ENCODE results near the gene SELENOW.
"Not testable (repeated sequence)": the region's sequence is repeated elsewhere in the genome, so short reads cannot be mapped to it uniquely, and the experiment has no call there.

The SELENOW gene

DNA sequence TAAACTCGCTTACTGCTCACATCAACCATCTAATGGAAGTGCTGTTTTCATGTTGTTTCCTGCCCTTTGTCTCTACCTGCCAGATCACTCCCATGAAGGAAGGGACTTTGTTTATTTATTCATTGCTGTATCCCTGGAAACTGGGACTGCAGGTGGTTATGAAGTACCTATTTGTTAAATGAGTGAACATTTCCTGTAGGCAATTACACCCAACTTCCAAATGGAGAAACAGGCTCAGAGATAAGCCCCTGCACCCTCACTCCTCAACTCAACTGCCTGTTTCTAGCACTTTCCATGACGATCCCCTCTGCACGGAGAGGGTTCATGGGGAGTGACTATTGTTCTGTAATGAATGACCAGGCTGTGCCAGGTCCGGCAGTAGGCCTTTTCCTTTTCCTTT, 1.9 kb upstream of the SELENOW start:
- Histone ChIP-seq H3K36me3 (ENCODE audit: control insufficient read depth, insufficient read depth, low read length) (peaks cover 4% of the 10 kb centered on the region), H3K4me3 (replicated peaks; ENCODE audit: low read depth, low read length) (no peak overlapping the region), H3K27me3 (replicated peaks; ENCODE audit: control insufficient read depth, insufficient read depth, low read length) (no peaks in the 10 kb centered on the region)
- no peak for DNase-seq (ENCODE audit: extremely low read depth, insufficient read length)
- TF ChIP-seq CTCF (IDR thresholded peaks at IDR 0.05; ENCODE audit: insufficient read depth, low read length, poor library complexity, severe bottlenecking): no peak

DNA sequence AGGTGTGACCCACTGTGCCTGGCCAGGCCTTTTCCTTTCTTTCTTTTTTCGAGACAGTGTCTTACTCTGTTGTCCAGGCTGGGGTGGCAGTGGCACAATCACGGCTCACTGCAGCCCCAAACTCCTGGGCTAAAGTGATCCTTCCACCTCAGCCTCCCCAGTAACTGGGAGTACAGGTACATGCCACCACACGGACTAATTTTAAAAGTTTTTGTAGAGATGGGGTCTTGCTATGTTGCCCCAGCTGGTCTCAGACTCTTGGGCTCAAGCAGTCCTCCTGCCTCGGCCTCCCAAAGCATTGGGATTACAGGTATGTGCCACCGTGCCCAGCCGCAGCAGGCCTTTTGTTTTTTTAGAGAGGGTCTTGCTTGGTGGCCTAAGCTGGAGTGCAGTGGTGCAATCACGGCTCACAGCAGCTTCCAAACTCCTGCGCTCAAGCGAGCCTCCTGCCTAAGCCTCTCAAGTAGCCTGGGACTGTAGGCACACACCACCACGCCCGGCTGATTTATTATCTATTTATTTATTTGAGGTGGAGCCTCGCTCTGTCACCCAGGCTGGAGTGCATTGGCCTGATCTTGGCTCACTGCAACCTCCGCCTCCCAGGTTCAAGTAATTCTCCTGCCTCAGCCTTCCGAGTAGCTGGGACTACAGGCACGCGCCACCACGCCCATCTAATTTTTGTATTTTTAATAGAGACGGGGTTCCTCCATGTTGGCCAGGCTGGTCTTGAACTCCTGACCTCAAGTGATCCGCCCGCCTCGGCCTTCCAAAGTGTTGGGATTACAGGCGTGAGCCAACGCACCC, 1.1 kb upstream of the SELENOW start:
- H3K27me3 ChIP-seq (replicated peaks; ENCODE audit: control insufficient read depth, insufficient read depth, low read length); DNase-seq (ENCODE audit: extremely low read depth, insufficient read length); H3K36me3 ChIP-seq (ENCODE audit: control insufficient read depth, insufficient read depth, low read length): not testable (repeated sequence)
- H3K4me3 ChIP-seq (replicated peaks; ENCODE audit: low read depth, low read length): peak overlapping the region; percentile 85

GRCh38 chr19:47778954-47779351, 450 bp downstream of the SELENOW start:
- Histone ChIP-seq H3K36me3 (ENCODE audit: control insufficient read depth, insufficient read depth, low read length) (peaks cover 8% of the 10 kb centered on the region), H3K4me3 (replicated peaks; ENCODE audit: low read depth, low read length) (peak overlapping the region; percentile 85), H3K27me3 (replicated peaks; ENCODE audit: control insufficient read depth, insufficient read depth, low read length) (no peaks in the 10 kb centered on the region)
- TF ChIP-seq CTCF (IDR thresholded peaks at IDR 0.05; ENCODE audit: insufficient read depth, low read length, poor library complexity, severe bottlenecking): no peak
- DNase-seq (ENCODE audit: extremely low read depth, insufficient read length): no peak

GRCh38 chr19:47779524-47780214, 1.2 kb downstream of the SELENOW start:
- H3K36me3 ChIP-seq (ENCODE audit: control insufficient read depth, insufficient read depth, low read length): peaks cover 8% of the 10 kb centered on the region
- no peak for TF ChIP-seq CTCF (IDR thresholded peaks at IDR 0.05; ENCODE audit: insufficient read depth, low read length, poor library complexity, severe bottlenecking)
- no peak for DNase-seq (ENCODE audit: extremely low read depth, insufficient read length)
- no peaks in the 10 kb centered on the region for H3K27me3 ChIP-seq (replicated peaks; ENCODE audit: control insufficient read depth, insufficient read depth, low read length)
- H3K4me3 ChIP-seq (replicated peaks; ENCODE audit: low read depth, low read length): peak overlapping the region; percentile 85

DNA sequence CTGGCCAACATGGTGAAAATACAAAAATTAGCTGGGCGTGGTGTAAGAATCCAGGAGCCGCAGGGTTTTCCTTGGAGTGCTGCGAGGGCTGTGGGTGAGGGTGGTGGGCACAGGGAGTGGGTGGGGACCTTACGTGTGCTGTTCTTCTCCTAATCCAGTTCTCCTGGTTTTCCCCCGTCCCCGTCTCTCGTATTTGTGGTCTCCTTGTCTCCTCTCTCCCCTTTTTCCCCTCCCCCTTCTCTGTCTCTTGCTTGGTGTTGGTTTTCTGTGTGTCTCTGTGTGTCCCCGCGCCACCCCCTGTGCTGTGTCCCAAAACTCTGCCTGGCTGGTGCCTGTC, 1.7 kb downstream of the SELENOW start:
- Histone ChIP-seq H3K4me3 (replicated peaks; ENCODE audit: low read depth, low read length) (no peak overlapping the region), H3K36me3 (ENCODE audit: control insufficient read depth, insufficient read depth, low read length) (peaks cover 8% of the 10 kb centered on the region), H3K27me3 (replicated peaks; ENCODE audit: control insufficient read depth, insufficient read depth, low read length) (no peaks in the 10 kb centered on the region)
- TF ChIP-seq CTCF (IDR thresholded peaks at IDR 0.05; ENCODE audit: insufficient read depth, low read length, poor library complexity, severe bottlenecking): no peak
- DNase-seq (ENCODE audit: extremely low read depth, insufficient read length): no peak

- no peak for TF ChIP-seq CTCF (IDR thresholded peaks at IDR 0.05; ENCODE audit: insufficient read depth, low read length, poor library complexity, severe bottlenecking)
- Histone ChIP-seq H3K36me3 (ENCODE audit: control insufficient read depth, insufficient read depth, low read length) (peaks cover 8% of the 10 kb centered on the region), H3K4me3 (replicated peaks; ENCODE audit: low read depth, low read length) (no peak overlapping the region), H3K27me3 (replicated peaks; ENCODE audit: control insufficient read depth, insufficient read depth, low read length) (no peaks in the 10 kb centered on the region)
- no peak for DNase-seq (ENCODE audit: extremely low read depth, insufficient read length)
These were observed 3.2 kb downstream of the SELENOW start for GRCh38 chr19:47781590-47782262.
